Panc1 (cell line): Measurements from ENCODE around the gene KCNK15.

Experiments used
- CTCF ChIP-seq: fragments of 450-650 bp; IDR thresholded peaks from 2 replicates; pipeline ENCODE4 v1.5.1; 2017; ENCODE audit warnings: mild to moderate bottlenecking
- POLR2AphosphoS5 ChIP-seq: IDR thresholded peaks from 2 replicates; pipeline ENCODE4 v1.6.1; 2012; ENCODE audit warnings: mild to moderate bottlenecking, low read depth, low read length, moderate library complexity
- REST ChIP-seq, 2 experiments: IDR thresholded peaks; 2 replicates each; pipeline ENCODE4 v1.6.1; 2011 to 2012; ENCODE audit warnings: low read depth in 2 of 2, control low read depth in 1 of 2, low read length in 1 of 2, mild to moderate bottlenecking in 1 of 2, moderate library complexity in 1 of 2; ENCODE audit not compliant: insufficient read depth in 1 of 2
- SIN3A ChIP-seq: IDR thresholded peaks from 2 replicates; pipeline ENCODE4 v1.6.1; 2012; ENCODE audit warnings: low read depth, mild to moderate bottlenecking, low read length, moderate library complexity, borderline replicate concordance; ENCODE audit not compliant: insufficient read depth

- TF ChIP-seq CTCF (no peak), SIN3A (no peak), POLR2AphosphoS5 (no peak), REST (IDR thresholded peaks at IDR 0.05; ENCODE audit: insufficient read depth in 1 of 2, low read depth in 2 of 2, low read length in 1 of 2) (no peak)
Measured at GRCh38 chr20:44772636-44773035, 27.0 kb downstream of the KCNK15 start.
